K562 (cell line): ENCODE data around the gene ORAI3. TPM values are rescaled to one million over a fixed set of nuclear protein-coding genes. Genes with fewer than 3 reads are reported as not detected.

Source experiments
- GTF2B ChIP-seq: IDR thresholded peaks from 2 replicates; pipeline ENCODE4 v1.6.1; 2011; ENCODE audit not compliant: insufficient read length; ENCODE audit errors: extremely low read depth
- GTF2E2 ChIP-seq: fragments of 200-800 bp; sonication (Bioruptor generic); IDR thresholded peaks from 2 replicates; pipeline ENCODE4 v1.6.1; 2016; ENCODE audit warnings: missing genetic modification characterization, missing compliant biosample characterization
- NFE2 ChIP-seq: IDR thresholded peaks from 2 replicates; pipeline ENCODE4 v1.6.1; 2014; ENCODE audit warnings: antibody characterized with exemption, low read depth
- OTX1 ChIP-seq: fragments of 450-650 bp; formaldehyde crosslinking; IDR thresholded peaks from 2 replicates; pipeline ENCODE4 v1.4.0; 2022; ENCODE audit warnings: mild to moderate bottlenecking
- TAF7 ChIP-seq: fragments of 450-650 bp; IDR thresholded peaks from 2 replicates; pipeline ENCODE4 v1.6.1; 2016; ENCODE audit warnings: missing genetic modification characterization, missing compliant biosample characterization
- TCF7 ChIP-seq: sonication (generic); IDR thresholded peaks from 2 replicates; pipeline ENCODE4 v1.6.1; 2016; ENCODE audit warnings: antibody characterized with exemption, borderline replicate concordance
- ZKSCAN3 ChIP-seq: fragments of 250-450 bp; sonication (Bioruptor Pico); IDR thresholded peaks from 2 replicates; pipeline ENCODE4 v1.4.0; 2020
- ZNF280A ChIP-seq: fragments of 450-650 bp; IDR thresholded peaks from 2 replicates; pipeline ENCODE4 v1.6.1; 2018; ENCODE audit warnings: mild to moderate bottlenecking, low read depth; ENCODE audit not compliant: partially characterized antibody
- ZNF57 ChIP-seq: fragments of 450-650 bp; formaldehyde crosslinking; IDR thresholded peaks from 2 replicates; pipeline ENCODE4 v1.4.0; 2020; ENCODE audit warnings: mild to moderate bottlenecking, moderate library complexity
- polyA plus RNA-seq, 8 experiments: library from polyadenylated mRNA; depleted of rRNA in 4 of 8; stranded (reverse) in 5 of 8; unstranded in 3 of 8; fragments of >200 nt; fragmentation: Nextera tagmentation in 2 of 8; fragmentation: Illumina TruSeq in 1 of 8; extraction: Ambion mirVana in 2 of 8; extraction: Trizol in 1 of 8; gene quantifications; 2 replicates each; pipeline versions ENCODE4 v1.2.1 to v1.2.3, GENCODE V29; 2011 to 2014; ENCODE audit warnings: inconsistent platforms in 1 of 8, missing spikeins in 1 of 8
- total RNA-seq, 7 experiments: library from RNA; depleted of rRNA in 6 of 7; stranded (reverse); fragments of >200 nt in 6 of 7; fragmentation: Illumina TruSeq in 2 of 7; extraction: Trizol in 2 of 7; gene quantifications; 2 replicates each; pipeline versions ENCODE4 v1.2.1 to v1.2.3, GENCODE V29; 2011 to 2021; ENCODE audit warnings: low replicate concordance in 1 of 7
- TF ChIP-seq, protein P1 (sequence below), 2 experiments: fragments of 200-800 bp in 1 of 2; sonication (Bioruptor generic) in 1 of 2; sonication (generic) in 1 of 2; formaldehyde crosslinking in 1 of 2; IDR thresholded peaks in 1 of 2; conservative IDR thresholded peaks in 1 of 2; 2 replicates each; pipeline versions ENCODE4 v1.5.0 to v1.6.1; 2016 to 2020; ENCODE audit warnings: missing compliant biosample characterization in 1 of 2, missing genetic modification characterization in 1 of 2, missing genetic modification reagents in 1 of 2
- TF ChIP-seq, protein P2 (sequence below): sonication (generic); formaldehyde crosslinking; IDR thresholded peaks from 2 replicates; pipeline ENCODE4 v1.8.1; 2023; ENCODE audit warnings: missing genetic modification reagents, mild to moderate bottlenecking, borderline replicate concordance
- TF ChIP-seq, protein P3 (sequence below): sonication (generic); formaldehyde crosslinking; IDR thresholded peaks from 2 replicates; pipeline ENCODE4 v1.8.0; 2023; ENCODE audit warnings: mild to moderate bottlenecking, missing genetic modification reagents
- TF ChIP-seq, protein P4 (sequence below): sonication (generic); formaldehyde crosslinking; IDR thresholded peaks from 2 replicates; pipeline ENCODE4 v1.8.1; 2022; ENCODE audit warnings: missing genetic modification reagents
- TF ChIP-seq, protein P5 (sequence below): fragments of 450-650 bp; IDR thresholded peaks from 2 replicates; pipeline ENCODE4 v1.6.1; 2016; ENCODE audit warnings: low read depth, mild to moderate bottlenecking, moderate library complexity

The ORAI3 gene
- total and polyA plus RNA-seq, 9 of the 15 experiments (the other 6 are each of a cell fraction or from before 2014, with no cell fraction given), result 4.9 to 23.3 (median 14.1) TPM

- TF ChIP-seq GTF2E2 (no peak), GTF2B (no peak), TCF7 (peak; percentile 11; the same call in 1 of the 2 replicates), ZNF280A (no peak), OTX1 (CRISPR knock-in tag) (peak; percentile 92), ZKSCAN3 (CRISPR knock-in tag) (no peak), TAF7 (tag) (peak; percentile 73), ZNF57 (no peak), NFE2 (peak; percentile 20; the same call in 1 of the 2 replicates)
- TF ChIP-seq, protein P1, sequence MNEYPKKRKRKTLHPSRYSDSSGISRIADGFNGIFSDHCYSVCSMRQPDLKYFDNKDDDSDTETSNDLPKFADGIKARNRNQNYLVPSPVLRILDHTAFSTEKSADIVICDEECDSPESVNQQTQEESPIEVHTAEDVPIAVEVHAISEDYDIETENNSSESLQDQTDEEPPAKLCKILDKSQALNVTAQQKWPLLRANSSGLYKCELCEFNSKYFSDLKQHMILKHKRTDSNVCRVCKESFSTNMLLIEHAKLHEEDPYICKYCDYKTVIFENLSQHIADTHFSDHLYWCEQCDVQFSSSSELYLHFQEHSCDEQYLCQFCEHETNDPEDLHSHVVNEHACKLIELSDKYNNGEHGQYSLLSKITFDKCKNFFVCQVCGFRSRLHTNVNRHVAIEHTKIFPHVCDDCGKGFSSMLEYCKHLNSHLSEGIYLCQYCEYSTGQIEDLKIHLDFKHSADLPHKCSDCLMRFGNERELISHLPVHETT (CRISPR knock-in tag; conservative IDR thresholded peaks at IDR 0.05 in 1 of 2, IDR thresholded peaks at IDR 0.05 in 1 of 2), result peak in 1 of 2 experiments; percentile 82; a peak in 2 of 4 replicates
- TF ChIP-seq, protein P2, sequence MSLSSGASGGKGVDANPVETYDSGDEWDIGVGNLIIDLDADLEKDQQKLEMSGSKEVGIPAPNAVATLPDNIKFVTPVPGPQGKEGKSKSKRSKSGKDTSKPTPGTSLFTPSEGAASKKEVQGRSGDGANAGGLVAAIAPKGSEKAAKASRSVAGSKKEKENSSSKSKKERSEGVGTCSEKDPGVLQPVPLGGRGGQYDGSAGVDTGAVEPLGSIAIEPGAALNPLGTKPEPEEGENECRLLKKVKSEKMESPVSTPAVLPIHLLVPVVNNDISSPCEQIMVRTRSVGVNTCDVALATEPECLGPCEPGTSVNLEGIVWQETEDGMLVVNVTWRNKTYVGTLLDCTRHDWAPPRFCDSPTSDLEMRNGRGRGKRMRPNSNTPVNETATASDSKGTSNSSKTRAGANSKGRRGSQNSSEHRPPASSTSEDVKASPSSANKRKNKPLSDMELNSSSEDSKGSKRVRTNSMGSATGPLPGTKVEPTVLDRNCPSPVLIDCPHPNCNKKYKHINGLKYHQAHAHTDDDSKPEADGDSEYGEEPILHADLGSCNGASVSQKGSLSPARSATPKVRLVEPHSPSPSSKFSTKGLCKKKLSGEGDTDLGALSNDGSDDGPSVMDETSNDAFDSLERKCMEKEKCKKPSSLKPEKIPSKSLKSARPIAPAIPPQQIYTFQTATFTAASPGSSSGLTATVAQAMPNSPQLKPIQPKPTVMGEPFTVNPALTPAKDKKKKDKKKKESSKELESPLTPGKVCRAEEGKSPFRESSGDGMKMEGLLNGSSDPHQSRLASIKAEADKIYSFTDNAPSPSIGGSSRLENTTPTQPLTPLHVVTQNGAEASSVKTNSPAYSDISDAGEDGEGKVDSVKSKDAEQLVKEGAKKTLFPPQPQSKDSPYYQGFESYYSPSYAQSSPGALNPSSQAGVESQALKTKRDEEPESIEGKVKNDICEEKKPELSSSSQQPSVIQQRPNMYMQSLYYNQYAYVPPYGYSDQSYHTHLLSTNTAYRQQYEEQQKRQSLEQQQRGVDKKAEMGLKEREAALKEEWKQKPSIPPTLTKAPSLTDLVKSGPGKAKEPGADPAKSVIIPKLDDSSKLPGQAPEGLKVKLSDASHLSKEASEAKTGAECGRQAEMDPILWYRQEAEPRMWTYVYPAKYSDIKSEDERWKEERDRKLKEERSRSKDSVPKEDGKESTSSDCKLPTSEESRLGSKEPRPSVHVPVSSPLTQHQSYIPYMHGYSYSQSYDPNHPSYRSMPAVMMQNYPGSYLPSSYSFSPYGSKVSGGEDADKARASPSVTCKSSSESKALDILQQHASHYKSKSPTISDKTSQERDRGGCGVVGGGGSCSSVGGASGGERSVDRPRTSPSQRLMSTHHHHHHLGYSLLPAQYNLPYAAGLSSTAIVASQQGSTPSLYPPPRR (CRISPR knock-in tag), result 0 out of 2 replicates have a peak, but pooled peaks have one; percentile 58
- TF ChIP-seq, protein P3, sequence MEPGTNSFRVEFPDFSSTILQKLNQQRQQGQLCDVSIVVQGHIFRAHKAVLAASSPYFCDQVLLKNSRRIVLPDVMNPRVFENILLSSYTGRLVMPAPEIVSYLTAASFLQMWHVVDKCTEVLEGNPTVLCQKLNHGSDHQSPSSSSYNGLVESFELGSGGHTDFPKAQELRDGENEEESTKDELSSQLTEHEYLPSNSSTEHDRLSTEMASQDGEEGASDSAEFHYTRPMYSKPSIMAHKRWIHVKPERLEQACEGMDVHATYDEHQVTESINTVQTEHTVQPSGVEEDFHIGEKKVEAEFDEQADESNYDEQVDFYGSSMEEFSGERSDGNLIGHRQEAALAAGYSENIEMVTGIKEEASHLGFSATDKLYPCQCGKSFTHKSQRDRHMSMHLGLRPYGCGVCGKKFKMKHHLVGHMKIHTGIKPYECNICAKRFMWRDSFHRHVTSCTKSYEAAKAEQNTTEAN (CRISPR knock-in tag), result no peak
- TF ChIP-seq, protein P4, sequence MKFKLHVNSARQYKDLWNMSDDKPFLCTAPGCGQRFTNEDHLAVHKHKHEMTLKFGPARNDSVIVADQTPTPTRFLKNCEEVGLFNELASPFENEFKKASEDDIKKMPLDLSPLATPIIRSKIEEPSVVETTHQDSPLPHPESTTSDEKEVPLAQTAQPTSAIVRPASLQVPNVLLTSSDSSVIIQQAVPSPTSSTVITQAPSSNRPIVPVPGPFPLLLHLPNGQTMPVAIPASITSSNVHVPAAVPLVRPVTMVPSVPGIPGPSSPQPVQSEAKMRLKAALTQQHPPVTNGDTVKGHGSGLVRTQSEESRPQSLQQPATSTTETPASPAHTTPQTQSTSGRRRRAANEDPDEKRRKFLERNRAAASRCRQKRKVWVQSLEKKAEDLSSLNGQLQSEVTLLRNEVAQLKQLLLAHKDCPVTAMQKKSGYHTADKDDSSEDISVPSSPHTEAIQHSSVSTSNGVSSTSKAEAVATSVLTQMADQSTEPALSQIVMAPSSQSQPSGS (CRISPR knock-in tag), result no peak
- TF ChIP-seq, protein P5, sequence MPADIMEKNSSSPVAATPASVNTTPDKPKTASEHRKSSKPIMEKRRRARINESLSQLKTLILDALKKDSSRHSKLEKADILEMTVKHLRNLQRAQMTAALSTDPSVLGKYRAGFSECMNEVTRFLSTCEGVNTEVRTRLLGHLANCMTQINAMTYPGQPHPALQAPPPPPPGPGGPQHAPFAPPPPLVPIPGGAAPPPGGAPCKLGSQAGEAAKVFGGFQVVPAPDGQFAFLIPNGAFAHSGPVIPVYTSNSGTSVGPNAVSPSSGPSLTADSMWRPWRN, result 0 out of 2 replicates have a peak, but pooled peaks have one; percentile 20
Observed at GRCh38 chr16:30922960-30923535, 25.8 kb upstream of the ORAI3 start (continued).
